Measurements from ENCODE around the gene GRIA1.
"Not testable (repeated sequence)": the region's sequence is repeated elsewhere in the genome, so short reads cannot be mapped to it uniquely, and the experiment has no call there.

GRIA1 gene

DNA sequence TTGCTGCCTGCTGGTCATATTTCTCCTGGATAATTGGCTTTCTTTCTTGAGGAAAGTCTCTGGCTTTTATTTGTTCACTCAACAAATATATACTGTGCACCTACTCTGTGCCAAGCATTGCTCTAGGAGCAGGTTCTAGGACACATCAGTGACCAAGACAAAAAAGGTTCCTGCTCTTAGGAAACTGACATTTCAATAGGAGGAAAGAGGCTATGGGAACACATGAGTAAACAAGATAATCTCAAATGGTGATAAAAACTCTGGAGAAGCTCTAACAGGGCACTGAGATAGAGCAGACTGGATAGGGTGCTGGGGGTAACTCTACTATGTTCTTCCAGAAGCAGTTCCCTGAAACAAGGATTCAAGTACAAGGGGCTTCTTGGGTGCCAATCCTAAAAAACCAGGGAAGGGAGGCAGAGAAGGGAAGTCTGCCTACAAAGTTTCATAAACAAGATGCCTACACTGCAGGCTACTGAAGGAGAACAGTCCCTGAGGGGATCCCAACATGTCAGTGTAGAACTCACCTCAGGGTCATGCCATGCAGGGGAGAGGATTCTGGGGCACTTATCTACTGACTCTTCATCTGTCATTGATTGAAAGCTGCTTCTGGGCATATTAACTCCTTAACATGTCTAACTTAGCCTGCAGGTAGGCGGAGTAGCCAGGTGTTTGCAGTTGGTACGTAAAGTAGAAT is 181.3 kb downstream of the GRIA1 start:
- no peak for DNase-seq

- DNase-seq, result no peak
These were observed 182.0 kb downstream of the GRIA1 start for GRCh38 chr5:153672347-153673090.

DNA sequence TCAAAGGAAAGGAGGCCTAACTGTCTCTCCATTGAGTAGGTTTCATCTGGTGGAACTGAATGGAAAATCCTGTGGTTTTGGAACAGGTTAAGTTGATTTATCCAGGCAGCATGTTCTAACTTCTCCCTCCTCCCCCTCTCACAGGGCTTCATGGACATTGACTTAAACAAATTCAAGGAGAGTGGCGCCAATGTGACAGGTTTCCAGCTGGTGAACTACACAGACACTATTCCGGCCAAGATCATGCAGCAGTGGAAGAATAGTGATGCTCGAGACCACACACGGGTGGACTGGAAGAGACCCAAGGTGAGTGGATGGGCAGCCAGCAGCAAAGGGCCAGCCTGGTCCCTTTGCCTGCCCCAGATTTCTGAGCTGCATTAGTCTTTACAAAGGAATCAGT is 183.9 kb downstream of the GRIA1 start:
- no peak for DNase-seq

- no peak for DNase-seq
These were observed 185.9 kb downstream of the GRIA1 start for GRCh38 chr5:153676406-153676805.

GRCh38 chr5:153676821-153677220 is 186.4 kb downstream of the GRIA1 start:
- no peak for DNase-seq

DNA sequence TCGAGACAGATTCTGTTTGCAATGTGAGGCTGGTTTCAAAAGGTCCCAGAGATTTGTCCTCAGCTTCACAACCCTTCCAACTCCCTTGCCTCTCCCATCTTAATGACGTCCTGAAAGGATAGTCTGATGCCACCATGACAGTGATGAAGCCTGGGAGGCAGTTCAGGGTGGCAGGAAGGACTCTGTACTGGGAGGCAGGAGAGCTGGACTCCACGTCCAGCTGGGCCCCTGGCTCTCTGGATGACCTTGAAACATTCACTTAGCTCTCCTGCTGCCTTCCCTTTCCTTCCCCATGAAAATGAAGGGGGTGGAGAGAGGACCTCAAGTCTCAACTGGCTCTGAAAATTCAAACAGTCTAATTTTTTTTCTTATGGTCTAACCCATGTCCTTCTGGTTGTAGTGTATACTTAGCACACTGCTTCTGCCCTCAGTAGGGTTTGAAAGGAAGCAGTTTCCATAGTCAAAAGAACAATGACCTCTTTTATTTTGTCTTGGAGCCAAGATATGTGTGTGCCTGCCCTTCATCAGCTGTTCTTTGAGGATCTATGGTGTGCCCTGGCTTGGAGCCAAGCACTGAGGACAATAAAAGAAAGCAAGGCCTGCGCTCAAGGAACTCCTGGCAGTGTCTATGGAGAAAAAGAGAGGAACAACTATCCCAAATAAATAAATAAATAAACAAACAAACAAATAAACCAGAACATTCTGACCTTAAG is 188.3 kb downstream of the GRIA1 start:
- no peak for DNase-seq

- DNase-seq, result no peak
These were observed 199.8 kb downstream of the GRIA1 start for GRCh38 chr5:153690236-153690635.

DNA sequence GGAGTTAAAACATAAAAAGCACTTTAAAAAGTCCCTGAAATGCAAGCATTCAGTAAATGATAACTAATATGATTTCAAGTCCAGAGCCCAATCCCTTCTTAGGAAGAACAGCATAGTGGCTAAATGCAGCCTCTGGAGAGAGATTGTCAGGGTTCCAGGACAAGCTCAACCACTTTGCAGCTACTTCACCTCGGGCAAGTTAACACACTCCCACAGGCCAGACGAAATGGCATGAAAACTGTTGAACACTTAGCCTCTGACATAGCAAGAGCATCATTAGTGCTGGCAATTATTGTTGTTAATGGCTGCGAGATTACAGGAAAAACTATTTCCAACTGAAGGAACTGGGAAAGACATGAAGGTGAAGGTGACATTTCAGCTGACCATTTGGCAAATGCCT is 205.8 kb downstream of the GRIA1 start:
- no peak for DNase-seq

- DNase-seq, result no peak
These were observed 208.6 kb downstream of the GRIA1 start for GRCh38 chr5:153699035-153699434.

GRCh38 chr5:153700940-153701339 is 210.5 kb downstream of the GRIA1 start:
- DNase-seq, result no peak

DNA sequence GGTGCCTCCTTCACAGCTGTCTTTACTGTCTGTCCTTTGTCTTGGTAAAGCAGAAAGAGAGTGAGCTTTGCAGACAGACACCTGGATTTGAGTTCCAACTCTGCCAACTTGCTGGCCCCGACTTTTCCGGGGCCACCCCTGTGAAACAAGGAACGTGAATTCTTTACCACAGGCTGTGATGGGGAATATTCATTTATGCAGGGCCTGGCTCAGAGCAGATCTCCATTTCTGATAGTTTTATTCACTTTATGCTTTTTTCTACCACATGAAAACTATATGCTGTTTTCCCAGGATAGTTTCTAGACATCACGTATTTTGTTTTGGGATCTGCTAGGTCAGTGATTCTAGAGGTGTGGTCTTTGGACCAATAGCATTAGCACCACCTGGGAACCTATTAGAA is 211.8 kb downstream of the GRIA1 start:
- no peak for DNase-seq

GRCh38 chr5:153704110-153704509 is 213.6 kb downstream of the GRIA1 start:
- no peak for DNase-seq

- DNase-seq, result no peak
These were observed 217.2 kb downstream of the GRIA1 start for GRCh38 chr5:153707626-153708025.

DNA sequence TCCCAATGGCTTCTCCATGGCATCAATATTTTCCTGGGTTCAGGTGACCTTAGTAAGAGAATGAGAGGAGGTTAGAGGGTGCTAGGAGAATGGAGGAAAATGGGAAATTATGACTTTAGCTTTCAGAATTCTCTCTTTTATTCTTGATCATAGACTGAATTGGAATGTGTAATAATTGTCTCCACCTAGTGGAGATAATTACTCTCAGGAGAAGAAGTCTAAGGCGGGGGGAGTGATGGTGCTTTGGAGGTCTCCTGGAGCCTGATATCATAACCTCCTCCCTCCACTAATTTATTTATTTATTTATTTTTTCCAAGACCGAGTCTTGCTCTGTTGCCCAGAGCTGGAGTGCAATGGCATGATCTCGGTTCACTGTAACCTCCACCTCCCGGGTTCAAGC is 221.3 kb downstream of the GRIA1 start:
- no peak for DNase-seq

DNA sequence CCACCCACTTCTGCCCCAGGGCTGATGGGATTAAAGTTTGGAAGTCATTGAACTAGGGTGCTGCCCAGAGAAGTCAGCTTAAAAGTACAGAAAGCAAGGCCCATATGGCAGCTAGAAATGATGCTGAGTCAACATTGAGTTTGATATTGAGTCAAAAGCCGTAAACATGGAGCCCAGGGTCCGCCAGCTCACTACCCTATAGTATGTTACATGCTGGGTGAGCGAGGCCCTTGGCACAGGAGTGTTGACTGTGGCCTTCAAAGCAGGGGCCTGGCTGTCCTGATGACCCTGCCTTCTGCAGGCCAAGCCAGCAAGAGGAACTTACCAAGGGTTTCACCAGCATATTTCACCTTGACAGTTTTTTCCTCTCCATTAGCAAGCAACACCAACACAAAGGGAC is 222.5 kb downstream of the GRIA1 start:
- DNase-seq, result no peak

- no peak for DNase-seq
These were observed 223.5 kb downstream of the GRIA1 start for GRCh38 chr5:153713943-153714342.

DNA sequence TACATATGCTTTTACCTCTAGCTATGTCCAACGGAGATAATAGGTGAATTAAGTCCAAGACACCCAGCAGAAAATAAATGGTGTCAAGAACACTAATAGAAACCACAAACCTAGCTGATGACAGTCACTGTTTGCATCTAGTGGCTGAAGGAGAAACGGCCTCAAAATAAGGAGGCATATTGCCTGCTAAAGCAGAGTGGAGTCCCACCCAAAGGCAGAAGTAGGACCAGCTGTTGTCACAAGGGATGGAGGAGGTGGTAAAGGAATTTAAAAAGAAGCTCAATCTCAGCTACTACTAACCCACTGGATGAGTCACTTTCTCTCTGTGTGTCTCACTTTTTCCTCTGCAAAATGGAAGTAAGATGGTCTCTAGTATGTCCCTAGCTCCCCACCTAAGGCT is 224.3 kb downstream of the GRIA1 start:
- no peak for DNase-seq

GRCh38 chr5:153717287-153717686 is 226.8 kb downstream of the GRIA1 start:
- DNase-seq, result no peak

DNA sequence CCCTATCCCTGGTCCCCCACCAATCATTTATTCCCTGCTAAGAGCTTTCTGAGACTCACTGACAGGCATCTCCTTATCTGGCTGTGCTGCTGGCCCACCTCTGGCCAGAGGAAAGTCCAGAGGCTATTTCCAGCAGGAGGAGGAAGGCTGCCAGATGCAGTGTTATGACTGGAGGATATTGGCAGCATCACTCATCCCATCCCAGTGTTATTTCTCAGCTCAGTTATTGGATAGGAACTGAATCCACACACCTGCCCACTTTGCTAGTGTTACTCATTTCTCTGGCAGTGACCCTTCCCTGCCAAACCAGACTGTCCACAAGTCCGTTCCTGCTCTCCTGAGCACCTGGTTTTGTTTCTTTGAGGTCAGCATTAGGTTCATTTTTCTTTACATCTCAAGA is 228.2 kb downstream of the GRIA1 start:
- no peak for DNase-seq

GRCh38 chr5:153719324-153719723 is 228.9 kb downstream of the GRIA1 start:
- no peak for DNase-seq

- DNase-seq, result not testable (repeated sequence)
These were observed 232.6 kb downstream of the GRIA1 start for GRCh38 chr5:153723022-153723610.

DNA sequence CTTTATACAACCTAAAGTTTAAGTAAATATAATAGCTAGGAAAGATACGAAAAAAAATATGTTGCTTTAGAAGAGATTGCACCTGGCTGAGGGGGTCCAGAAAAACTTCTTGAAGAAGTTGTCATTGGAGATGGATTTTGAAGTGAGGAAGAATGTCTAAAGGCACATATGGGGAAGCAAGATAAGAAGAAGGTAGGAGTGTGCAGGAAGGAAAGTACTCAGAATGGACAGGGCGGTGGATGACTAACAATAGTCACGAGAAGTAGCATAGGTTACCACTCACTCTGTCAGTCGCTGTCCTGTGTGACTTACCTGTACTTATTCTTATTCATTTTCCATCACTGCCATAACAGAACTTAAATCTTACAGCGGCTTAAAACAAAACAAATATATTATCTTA is 251.6 kb downstream of the GRIA1 start:
- DNase-seq, result no peak

- no peak for DNase-seq
These were observed 254.3 kb downstream of the GRIA1 start for GRCh38 chr5:153744751-153745150.

All from NCI-H1436 (cell line).